ENCODE data around the gene ENAH.

Gene ENAH

GRCh38 chr1:225471453-225472301, 181.2 kb downstream of the ENAH start:
- no peak for DNase-seq (ENCODE audit: low read depth in 3 of 3)

GRCh38 chr1:225471109-225471452, 181.8 kb downstream of the ENAH start:
- no peak for DNase-seq (ENCODE audit: low read depth in 3 of 3)

GRCh38 chr1:225470211-225471108, 182.5 kb downstream of the ENAH start:
- DNase-seq (ENCODE audit: low read depth in 3 of 3), result no peak

GRCh38 chr1:225469051-225469450, 183.9 kb downstream of the ENAH start:
- no peak for DNase-seq (ENCODE audit: low read depth in 3 of 3)

DNA sequence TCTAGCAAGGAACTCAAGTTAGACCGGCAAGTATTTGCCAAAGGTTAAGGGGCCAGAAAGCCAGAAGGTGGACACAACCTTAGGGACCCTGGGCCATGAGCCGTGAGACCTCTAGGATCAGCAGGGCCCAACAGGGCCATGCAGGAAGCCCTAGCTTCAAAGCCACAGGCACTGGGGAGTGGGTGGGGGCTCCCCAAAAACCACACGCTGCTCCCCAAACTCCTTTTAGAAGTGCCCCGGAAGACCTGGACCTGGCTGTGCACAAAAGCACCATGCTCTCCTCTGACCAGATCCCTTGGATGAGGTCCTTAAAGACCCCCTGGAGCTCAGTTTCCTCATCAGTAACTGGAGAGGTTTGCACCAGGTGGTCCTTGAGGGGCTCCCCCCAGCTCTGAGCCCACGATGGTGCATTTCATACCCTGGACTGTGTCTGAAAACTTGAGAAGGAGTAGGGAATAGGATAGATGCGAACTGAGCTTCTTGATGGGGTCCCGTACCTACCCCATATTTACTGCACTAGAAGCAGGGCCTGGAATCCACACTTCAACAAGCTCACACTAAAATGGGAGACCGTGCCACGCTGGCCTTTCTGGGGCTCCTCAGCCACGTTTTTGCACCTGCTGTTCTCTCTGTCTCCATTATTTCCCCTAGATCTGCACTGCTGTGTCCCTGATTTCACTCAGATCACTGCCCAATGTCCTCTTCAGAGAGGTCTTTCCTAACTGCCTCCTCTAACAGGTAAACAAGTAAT, 184.5 kb downstream of the ENAH start:
- no peak for DNase-seq (ENCODE audit: low read depth in 3 of 3)

DNA sequence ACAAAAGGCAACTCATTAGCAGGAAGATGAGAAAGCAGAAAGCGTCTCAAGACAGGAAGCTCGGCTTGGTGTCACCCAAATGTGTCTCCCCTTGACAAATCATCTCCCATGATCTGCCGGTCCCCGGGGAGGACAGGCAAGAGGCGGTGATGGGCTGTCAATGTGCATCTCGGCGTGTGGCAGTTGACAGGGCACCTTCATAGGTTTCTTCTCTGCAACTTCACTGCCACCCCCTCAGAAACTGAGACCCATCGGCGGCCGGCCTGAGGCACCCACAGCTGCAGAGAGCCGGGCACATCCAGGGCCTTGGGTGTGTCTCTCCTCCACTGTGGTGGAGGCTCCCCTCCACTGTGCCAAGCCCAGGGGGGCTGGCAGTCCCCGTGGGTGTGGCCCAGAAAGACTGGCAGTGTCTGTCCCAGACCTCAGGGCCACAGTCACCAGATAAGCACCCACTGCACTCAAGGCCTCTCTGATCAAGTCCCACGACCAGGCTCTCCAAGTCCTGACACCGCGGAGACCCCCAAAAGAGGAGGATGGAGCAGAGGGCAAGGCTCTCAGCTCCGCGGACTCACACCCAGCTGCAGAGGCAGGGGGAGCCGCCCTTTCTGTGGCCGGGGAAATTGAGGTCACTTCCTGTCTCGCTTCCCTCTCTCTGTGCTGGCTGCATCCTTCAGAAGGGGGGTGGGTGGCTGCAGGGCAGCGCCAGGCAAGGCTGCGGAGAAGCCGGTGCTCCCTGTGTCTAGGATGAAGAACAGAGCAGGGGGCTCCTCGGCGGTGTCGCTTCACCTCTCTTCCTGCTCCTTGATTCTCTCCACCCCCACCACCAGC, 185.5 kb downstream of the ENAH start:
- DNase-seq (ENCODE audit: low read depth in 3 of 3), result peak; percentile 51 to 63 (median 57)

DNA sequence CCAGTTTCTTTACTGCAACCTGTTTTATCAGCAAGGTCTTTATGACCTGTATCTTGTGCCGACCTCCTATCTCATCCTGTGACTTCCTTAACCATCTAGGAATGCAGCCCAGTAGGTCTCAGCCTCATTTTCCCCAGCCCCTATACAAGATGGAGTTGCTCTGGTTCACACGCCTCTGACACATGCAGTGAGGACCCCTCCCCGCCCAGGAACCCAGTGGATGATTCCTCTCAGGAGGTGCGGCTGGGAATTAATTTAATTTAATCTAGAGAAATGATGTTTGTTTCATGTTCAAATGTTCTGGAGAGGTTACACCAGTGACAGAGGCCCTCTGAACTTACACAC, 186.1 kb downstream of the ENAH start:
- DNase-seq (ENCODE audit: low read depth in 3 of 3), result no peak

GRCh38 chr1:225465793-225466517, 187.0 kb downstream of the ENAH start:
- no peak for DNase-seq (ENCODE audit: low read depth in 3 of 3)

- no peak for DNase-seq (ENCODE audit: low read depth in 3 of 3)
Measured at GRCh38 chr1:225464851-225465792, 187.8 kb downstream of the ENAH start.

- DNase-seq (ENCODE audit: low read depth in 3 of 3), result no peak
Measured at GRCh38 chr1:225462714-225463574, 190.0 kb downstream of the ENAH start.

- DNase-seq (ENCODE audit: low read depth in 3 of 3), result no peak
Measured at GRCh38 chr1:225462429-225462713, 190.6 kb downstream of the ENAH start.

DNA sequence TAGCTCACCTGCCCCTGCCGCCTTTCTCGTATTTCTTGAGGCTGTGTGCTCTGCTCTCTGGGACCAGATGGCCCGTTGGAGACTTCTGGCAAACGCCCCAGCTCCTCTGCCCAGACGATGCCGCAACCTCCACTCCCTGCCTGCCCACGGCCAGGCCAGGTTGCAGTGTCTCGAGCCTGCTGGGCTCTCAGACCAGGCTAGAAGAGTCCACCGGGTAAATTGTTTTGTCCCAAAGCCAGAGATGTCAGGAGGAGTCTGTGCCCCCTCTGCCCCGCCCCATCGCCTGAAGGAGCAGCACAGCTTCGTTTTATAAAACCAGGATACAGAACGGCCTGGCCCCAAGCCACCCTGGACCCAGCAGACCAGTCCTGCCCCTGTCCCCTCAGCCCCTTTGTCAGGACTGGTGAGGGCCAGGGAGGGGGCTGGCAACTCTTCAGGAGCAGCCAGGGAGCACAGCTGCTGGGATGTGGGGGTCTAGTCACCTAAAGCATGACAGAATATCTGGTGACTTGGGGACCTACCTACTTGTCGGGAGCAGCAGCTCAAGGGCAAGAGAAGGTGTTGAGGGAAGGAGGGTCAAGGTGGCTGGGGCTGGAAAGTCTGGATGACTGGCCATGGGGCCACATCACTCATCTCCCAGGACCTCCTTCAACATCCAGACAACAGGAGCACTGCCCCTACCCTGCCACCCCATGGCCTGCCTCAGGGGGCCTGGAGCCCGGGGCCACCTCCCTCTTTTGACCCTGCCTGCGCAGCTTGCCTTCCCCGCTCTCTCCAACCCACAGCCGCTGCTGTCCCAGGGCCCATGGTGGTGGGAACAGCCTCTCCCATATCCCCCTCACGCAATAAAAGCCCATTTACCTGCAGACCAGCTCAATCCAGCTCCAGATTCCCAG, 191.1 kb downstream of the ENAH start:
- DNase-seq (ENCODE audit: low read depth in 3 of 3), result no peak

- peak in 1 of 3 experiments; percentile 47 for DNase-seq (ENCODE audit: low read depth in 3 of 3)
Measured at GRCh38 chr1:225460737-225461532, 192.0 kb downstream of the ENAH start.

DNA sequence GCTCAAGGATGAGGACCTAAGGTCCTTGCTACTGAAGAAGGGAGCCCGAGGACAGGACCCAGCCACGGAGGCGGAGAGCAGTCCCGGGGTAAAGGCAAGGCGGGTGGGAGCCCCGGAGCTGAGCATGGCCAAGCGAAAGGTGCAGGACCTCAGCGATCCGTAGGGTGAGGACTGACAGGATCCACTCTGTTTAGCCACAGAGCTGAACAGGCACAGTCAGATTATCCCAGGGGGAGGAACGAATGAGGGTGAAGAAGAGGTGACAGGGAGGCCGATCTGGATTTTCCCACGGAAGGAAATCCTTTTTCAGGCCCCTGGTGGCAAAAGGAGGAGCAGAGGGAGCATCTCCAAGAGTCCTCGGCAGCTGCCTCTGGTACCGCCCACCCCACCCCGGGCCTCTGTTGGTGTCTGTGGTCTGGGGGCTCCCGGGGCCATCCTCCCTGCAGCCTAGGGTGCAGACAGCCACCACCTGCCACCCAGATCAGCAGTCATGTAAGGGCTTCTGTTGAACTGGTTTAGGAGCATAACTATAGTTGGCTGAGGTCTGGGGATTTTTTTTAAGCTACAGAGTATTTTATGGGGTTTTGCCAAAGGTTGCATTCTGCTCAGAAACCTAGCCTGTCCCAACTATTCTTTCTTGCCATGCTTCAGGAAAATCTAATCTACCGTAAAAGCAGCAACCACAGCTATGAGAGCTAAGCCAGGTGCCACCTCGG, 192.7 kb downstream of the ENAH start:
- DNase-seq (ENCODE audit: low read depth in 3 of 3), result no peak

- DNase-seq (ENCODE audit: low read depth in 3 of 3), result no peak
Measured at GRCh38 chr1:225458222-225458631, 194.7 kb downstream of the ENAH start.

GRCh38 chr1:225454733-225455132, 198.2 kb downstream of the ENAH start:
- DNase-seq (ENCODE audit: low read depth in 3 of 3), result peak; percentile 55 to 70 (median 68)
